Ishikawa (cell line): ENCODE measurements around the gene ZBTB38.

Source experiments
- CEBPB ChIP-seq: IDR thresholded peaks from 2 replicates; pipeline ENCODE4 v1.6.1; 2012
- CREB1 ChIP-seq: IDR thresholded peaks from 2 replicates; pipeline ENCODE4 v1.6.1; 2012; ENCODE audit warnings: low read depth
- EGR1 ChIP-seq: IDR thresholded peaks from 2 replicates; pipeline ENCODE4 v1.6.1; 2012
- FOXM1 ChIP-seq: IDR thresholded peaks from 2 replicates; pipeline ENCODE4 v1.6.1; 2012; ENCODE audit warnings: low read depth, borderline replicate concordance
- NFIC ChIP-seq: IDR thresholded peaks from 2 replicates; pipeline ENCODE4 v1.6.1; 2012
- RAD21 ChIP-seq: IDR thresholded peaks from 2 replicates; pipeline ENCODE4 v1.6.1; 2012; ENCODE audit warnings: low read depth
- TAF1 ChIP-seq: IDR thresholded peaks from 2 replicates; pipeline ENCODE4 v1.6.1; 2012; ENCODE audit warnings: low read depth, mild to moderate bottlenecking
- TCF12 ChIP-seq: IDR thresholded peaks from 2 replicates; pipeline ENCODE4 v1.6.1; 2012; ENCODE audit warnings: low read depth
- TEAD4 ChIP-seq: IDR thresholded peaks from 2 replicates; pipeline ENCODE4 v1.6.1; 2012
- YY1 ChIP-seq: IDR thresholded peaks from 2 replicates; pipeline ENCODE4 v1.6.1; 2012; ENCODE audit warnings: low read depth
- ZBTB7A ChIP-seq: IDR thresholded peaks from 2 replicates; pipeline ENCODE4 v1.6.1; 2012; ENCODE audit warnings: low read depth
- TF ChIP-seq, protein P1 (sequence below): IDR thresholded peaks from 2 replicates; pipeline ENCODE4 v1.6.1; 2012
- TF ChIP-seq, protein P2 (sequence below): IDR thresholded peaks from 2 replicates; pipeline ENCODE4 v1.6.1; 2012; ENCODE audit warnings: low read depth, mild to moderate bottlenecking
- TF ChIP-seq, protein P3 (sequence below): IDR thresholded peaks from 2 replicates; pipeline ENCODE4 v1.6.1; 2012

ZBTB38 gene

DNA sequence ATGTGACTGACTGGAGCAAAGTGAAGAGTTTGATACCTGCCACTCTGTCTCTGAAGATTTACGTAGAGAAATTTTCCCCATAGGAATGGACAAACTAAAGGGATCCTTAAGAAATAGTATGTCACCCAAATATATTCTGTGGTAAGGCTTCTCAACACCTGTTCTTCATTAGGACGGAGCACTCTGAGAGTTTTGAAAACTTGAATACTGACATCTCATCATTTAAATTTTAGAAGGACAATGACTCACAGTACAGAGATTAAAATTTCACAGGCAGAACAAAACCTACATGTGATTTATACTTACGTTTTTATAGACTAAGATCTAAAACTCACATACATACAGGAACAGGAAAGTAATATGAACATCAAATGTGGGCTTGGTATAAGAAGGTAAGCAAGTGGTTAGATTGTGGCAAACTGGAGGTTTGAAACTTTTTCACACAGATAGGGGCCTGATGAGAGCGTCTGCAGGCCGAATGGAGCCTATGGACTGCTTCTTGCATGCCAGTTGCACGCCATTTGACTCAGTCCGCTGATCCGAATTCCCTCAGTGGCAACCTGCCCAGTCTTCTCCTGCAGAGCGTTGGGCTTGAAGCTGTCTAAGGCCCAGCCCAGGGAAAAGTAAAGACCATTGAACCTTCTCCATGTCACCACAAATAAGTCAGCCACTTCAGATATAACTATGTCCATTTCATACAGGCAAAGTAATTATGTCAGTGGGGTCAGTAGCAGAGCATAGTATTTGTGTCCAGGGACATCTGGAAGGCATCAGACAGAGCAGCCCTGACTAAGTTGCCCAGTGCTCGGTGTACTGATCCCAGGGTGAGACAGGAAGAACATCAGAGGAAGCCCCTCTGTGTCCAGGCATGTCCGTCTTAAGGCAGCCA is 45.7 kb downstream of the ZBTB38 start:
- TF ChIP-seq, protein P1, sequence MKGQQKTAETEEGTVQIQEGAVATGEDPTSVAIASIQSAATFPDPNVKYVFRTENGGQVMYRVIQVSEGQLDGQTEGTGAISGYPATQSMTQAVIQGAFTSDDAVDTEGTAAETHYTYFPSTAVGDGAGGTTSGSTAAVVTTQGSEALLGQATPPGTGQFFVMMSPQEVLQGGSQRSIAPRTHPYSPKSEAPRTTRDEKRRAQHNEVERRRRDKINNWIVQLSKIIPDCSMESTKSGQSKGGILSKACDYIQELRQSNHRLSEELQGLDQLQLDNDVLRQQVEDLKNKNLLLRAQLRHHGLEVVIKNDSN: no peak
- TF ChIP-seq, protein P2, sequence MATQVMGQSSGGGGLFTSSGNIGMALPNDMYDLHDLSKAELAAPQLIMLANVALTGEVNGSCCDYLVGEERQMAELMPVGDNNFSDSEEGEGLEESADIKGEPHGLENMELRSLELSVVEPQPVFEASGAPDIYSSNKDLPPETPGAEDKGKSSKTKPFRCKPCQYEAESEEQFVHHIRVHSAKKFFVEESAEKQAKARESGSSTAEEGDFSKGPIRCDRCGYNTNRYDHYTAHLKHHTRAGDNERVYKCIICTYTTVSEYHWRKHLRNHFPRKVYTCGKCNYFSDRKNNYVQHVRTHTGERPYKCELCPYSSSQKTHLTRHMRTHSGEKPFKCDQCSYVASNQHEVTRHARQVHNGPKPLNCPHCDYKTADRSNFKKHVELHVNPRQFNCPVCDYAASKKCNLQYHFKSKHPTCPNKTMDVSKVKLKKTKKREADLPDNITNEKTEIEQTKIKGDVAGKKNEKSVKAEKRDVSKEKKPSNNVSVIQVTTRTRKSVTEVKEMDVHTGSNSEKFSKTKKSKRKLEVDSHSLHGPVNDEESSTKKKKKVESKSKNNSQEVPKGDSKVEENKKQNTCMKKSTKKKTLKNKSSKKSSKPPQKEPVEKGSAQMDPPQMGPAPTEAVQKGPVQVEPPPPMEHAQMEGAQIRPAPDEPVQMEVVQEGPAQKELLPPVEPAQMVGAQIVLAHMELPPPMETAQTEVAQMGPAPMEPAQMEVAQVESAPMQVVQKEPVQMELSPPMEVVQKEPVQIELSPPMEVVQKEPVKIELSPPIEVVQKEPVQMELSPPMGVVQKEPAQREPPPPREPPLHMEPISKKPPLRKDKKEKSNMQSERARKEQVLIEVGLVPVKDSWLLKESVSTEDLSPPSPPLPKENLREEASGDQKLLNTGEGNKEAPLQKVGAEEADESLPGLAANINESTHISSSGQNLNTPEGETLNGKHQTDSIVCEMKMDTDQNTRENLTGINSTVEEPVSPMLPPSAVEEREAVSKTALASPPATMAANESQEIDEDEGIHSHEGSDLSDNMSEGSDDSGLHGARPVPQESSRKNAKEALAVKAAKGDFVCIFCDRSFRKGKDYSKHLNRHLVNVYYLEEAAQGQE: no peak
- no peak for TF ChIP-seq CREB1
- peak; percentile 45; the same call in 1 of the 2 replicates for TF ChIP-seq TEAD4
- no peak for TF ChIP-seq CEBPB
- TF ChIP-seq NFIC: no peak; the same call in 1 of the 2 replicates
- no peak for TF ChIP-seq YY1
- TF ChIP-seq FOXM1: no peak
- TF ChIP-seq RAD21: no peak

- TF ChIP-seq, protein P1: no peak
- TF ChIP-seq ZBTB7A: no peak
- no peak for TF ChIP-seq CEBPB
- TF ChIP-seq FOXM1: no peak
- TF ChIP-seq EGR1: no peak
- TF ChIP-seq, protein P2: no peak
- TF ChIP-seq CREB1: no peak
- no peak for TF ChIP-seq YY1
- TF ChIP-seq RAD21: no peak
Observed at GRCh38 chr3:141414800-141415462, 46.6 kb downstream of the ZBTB38 start.

DNA sequence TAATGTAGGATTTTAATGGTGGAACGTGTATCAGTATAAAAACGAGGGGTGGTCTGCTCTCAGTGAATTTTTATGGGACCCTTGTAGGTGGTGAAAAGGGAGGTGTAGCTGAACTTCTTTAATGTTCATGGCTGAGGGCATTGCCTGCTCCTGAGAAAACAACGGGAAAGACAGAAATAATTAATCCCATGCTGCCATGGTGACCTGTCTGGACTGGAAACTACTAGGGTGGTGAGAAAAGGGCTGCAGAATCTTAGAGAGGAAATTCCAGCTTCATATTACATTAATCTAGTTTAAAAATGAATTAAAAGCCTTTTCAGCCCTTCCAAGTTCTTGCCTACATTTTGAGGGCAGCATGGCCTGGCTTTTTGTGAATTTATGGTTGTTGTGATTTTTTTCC is 47.6 kb downstream of the ZBTB38 start:
- TF ChIP-seq, protein P3, sequence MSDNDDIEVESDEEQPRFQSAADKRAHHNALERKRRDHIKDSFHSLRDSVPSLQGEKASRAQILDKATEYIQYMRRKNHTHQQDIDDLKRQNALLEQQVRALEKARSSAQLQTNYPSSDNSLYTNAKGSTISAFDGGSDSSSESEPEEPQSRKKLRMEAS: no peak
- no peak for TF ChIP-seq CEBPB
- no peak for TF ChIP-seq TAF1
- no peak for TF ChIP-seq TCF12
- TF ChIP-seq, protein P2: no peak
- no peak for TF ChIP-seq NFIC
